Nephron progenitor cell (in vitro differentiated cells): ENCODE data around the gene SGPP2.

Experiments
- DNase-seq: peaks from one replicate; pipeline ENCODE4 v3.0.0; 2021
- H3K27ac Mint-ChIP-seq: 2 replicates; pipeline ENCODE4 v1.8.0; 2021; ENCODE audit warnings: mild to moderate bottlenecking, moderate library complexity, mixed read lengths
- H3K27me3 Mint-ChIP-seq: 2 replicates; pipeline ENCODE4 v1.8.0; 2021; ENCODE audit warnings: mild to moderate bottlenecking, low read depth, mixed read lengths; ENCODE audit not compliant: poor library complexity
- H3K36me3 Mint-ChIP-seq: 2 replicates; pipeline ENCODE4 v1.8.0; 2021; ENCODE audit warnings: low read depth, mixed read lengths
- H3K4me1 Mint-ChIP-seq: 2 replicates; pipeline ENCODE4 v1.8.0; 2021; ENCODE audit warnings: mixed read lengths
- H3K4me3 Mint-ChIP-seq: 2 replicates; pipeline ENCODE4 v1.8.0; 2021; ENCODE audit warnings: mild to moderate bottlenecking, moderate library complexity, mixed read lengths
- H3K9me3 Mint-ChIP-seq: 2 replicates; pipeline ENCODE4 v1.8.0; 2021; ENCODE audit warnings: mild to moderate bottlenecking, moderate library complexity, mixed read lengths
- TF ChIP-seq, protein P1 (sequence below): fragments of 200-600 bp; sonication (generic); IDR thresholded peaks from 2 replicates; pipeline ENCODE4 v1.5.0; 2021; ENCODE audit warnings: antibody characterized with exemption

Gene SGPP2

DNA sequence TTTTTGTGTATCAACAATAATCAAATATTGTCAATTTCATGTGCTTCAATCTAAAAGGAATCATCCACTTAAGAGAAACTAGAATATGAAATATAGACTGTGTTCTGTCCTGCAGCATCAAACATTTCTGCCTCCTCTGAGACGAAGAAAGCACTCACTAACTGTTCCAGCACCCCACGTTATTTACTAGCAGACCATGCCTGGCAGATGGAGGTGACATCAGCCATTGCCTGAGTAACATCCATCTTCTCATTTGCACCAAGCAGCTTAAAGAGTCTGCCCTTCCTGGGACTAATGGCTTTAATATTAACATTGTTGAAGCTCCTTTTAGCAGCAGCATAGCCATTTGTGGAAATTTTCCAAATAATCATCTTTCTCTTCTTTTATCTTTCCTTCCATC lies 25.7 kb downstream of the SGPP2 start:
- TF ChIP-seq, protein P1, sequence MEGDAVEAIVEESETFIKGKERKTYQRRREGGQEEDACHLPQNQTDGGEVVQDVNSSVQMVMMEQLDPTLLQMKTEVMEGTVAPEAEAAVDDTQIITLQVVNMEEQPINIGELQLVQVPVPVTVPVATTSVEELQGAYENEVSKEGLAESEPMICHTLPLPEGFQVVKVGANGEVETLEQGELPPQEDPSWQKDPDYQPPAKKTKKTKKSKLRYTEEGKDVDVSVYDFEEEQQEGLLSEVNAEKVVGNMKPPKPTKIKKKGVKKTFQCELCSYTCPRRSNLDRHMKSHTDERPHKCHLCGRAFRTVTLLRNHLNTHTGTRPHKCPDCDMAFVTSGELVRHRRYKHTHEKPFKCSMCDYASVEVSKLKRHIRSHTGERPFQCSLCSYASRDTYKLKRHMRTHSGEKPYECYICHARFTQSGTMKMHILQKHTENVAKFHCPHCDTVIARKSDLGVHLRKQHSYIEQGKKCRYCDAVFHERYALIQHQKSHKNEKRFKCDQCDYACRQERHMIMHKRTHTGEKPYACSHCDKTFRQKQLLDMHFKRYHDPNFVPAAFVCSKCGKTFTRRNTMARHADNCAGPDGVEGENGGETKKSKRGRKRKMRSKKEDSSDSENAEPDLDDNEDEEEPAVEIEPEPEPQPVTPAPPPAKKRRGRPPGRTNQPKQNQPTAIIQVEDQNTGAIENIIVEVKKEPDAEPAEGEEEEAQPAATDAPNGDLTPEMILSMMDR = no peak
- H3K27ac Mint-ChIP-seq = no peak overlapping the region
- DNase-seq = no peak
- H3K36me3 Mint-ChIP-seq = no peaks in the 10 kb centered on the region
- H3K27me3 Mint-ChIP-seq = peaks cover 9% of the 10 kb centered on the region
- peaks cover 5% of the 10 kb centered on the region for H3K9me3 Mint-ChIP-seq
- peak overlapping the region; percentile 42 for H3K4me3 Mint-ChIP-seq
- peaks cover 68% of the 10 kb centered on the region for H3K4me1 Mint-ChIP-seq

DNA sequence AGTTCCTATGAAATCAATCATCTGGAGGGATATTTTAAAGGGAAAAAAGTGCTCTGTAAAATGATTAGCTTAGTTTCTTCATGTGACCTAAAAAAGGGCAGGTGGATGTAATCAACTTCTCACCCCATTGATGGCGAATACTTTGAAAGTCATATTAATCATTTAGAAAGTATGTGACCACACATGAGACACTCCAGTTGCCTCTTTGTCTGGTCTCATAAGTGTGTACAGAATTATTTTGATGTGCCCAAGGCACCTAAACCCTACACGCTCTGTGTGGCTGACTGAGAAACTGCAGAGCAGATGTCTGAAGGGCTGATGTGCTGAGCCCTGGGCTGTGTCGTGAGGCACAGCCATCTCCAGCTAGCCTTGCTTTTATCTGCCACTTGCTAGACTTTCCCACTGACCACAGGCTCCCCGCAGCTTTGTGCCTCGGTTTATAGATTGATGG lies 26.9 kb downstream of the SGPP2 start:
- Mint-ChIP-seq H3K4me1 (peaks cover 60% of the 10 kb centered on the region), H3K36me3 (no peaks in the 10 kb centered on the region), H3K4me3 (no peak overlapping the region), H3K27me3 (peaks cover 10% of the 10 kb centered on the region), H3K27ac (peak overlapping the region; percentile 54), H3K9me3 (no peaks in the 10 kb centered on the region)
- DNase-seq = no peak
- TF ChIP-seq, protein P1 = no peak

DNA sequence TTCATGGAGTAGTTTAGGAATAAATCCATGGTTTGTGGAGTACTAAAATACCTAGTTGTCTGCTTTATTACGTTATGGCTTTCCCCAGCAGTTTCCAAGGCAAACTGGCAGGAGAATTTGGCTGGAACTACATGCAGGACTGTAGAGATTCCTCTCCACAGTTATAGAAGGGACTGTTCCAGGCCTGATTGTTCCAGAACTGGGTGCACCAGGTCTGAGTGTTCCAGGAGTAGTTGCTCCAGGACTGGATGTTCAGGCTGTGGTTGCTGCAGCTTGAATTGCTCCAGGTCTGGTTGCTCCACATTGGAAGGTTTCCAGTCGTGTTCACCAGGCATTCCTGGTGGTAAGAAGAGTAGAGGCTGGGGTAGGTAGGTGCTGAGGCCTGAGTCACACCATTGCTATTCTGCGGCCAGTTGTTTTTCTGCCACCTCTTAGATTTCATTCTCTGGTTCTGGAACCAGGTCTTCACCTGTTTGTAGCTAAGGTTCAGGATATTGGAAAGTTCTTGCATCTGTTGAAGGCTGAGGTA lies 28.1 kb downstream of the SGPP2 start:
- H3K4me1 Mint-ChIP-seq = peaks cover 58% of the 10 kb centered on the region
- no peak overlapping the region for H3K27ac Mint-ChIP-seq
- no peak overlapping the region for H3K4me3 Mint-ChIP-seq
- no peak for DNase-seq
- no peaks in the 10 kb centered on the region for H3K36me3 Mint-ChIP-seq
- TF ChIP-seq, protein P1 = no peak
- H3K9me3 Mint-ChIP-seq = no peaks in the 10 kb centered on the region
- H3K27me3 Mint-ChIP-seq = peaks cover 10% of the 10 kb centered on the region

DNA sequence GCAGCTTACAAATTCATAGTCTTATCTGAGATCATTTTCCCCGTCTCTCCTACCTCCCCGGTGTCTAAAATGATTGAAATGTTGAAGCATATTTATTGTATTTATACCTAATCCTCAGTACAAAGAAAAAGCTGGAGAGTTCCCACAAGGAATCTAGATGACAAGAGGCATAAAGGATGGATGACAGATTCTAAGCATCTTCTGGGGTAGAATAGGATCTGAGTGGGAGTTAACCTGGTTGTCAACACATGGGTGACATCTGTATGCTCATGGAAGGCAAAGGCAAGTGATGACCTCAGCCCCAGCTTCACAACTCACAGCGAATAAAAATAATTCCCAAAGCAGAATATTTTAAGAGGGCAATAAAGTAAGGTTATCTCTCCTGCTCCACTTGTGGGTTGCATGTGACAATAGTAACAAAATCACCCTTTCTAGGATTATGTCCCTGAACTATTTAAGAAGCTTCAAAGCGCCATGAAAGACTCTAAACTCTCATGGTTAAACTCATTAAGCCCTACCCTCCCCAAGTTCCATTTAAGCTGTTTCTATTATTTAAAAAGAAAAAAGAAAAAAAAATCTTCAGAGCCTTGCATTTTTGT lies 32.2 kb downstream of the SGPP2 start:
- TF ChIP-seq, protein P1 = no peak
- Mint-ChIP-seq H3K36me3 (no peaks in the 10 kb centered on the region), H3K4me3 (no peak overlapping the region), H3K9me3 (peaks cover 7% of the 10 kb centered on the region), H3K27me3 (peaks cover 10% of the 10 kb centered on the region), H3K27ac (no peak overlapping the region), H3K4me1 (peaks cover 17% of the 10 kb centered on the region)
- DNase-seq = no peak

DNA sequence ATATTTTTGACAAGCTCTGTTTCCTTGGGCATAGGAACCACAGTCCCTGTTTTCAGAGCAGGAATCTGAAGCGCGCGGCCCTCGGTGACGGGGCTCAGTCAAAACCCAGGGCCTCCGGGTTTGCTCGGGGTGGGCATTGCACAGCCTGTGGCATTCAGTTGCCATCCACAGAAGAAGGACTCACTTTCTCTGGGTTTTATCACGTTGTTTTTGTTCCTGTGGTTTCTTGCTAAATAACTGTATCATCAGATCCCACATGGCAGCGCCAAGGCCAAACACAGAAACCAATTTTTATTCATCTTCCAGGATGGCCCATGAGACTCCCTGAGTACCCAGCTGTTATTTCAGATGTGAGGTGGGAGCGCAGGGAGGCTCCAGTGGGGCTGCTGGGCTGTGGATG lies 35.6 kb downstream of the SGPP2 start:
- TF ChIP-seq, protein P1 = no peak
- peaks cover 7% of the 10 kb centered on the region for H3K36me3 Mint-ChIP-seq
- peaks cover 5% of the 10 kb centered on the region for H3K27me3 Mint-ChIP-seq
- peaks cover 12% of the 10 kb centered on the region for H3K4me1 Mint-ChIP-seq
- H3K9me3 Mint-ChIP-seq = peaks cover 23% of the 10 kb centered on the region
- no peak for DNase-seq
- H3K27ac Mint-ChIP-seq = no peak overlapping the region
- no peak overlapping the region for H3K4me3 Mint-ChIP-seq

DNA sequence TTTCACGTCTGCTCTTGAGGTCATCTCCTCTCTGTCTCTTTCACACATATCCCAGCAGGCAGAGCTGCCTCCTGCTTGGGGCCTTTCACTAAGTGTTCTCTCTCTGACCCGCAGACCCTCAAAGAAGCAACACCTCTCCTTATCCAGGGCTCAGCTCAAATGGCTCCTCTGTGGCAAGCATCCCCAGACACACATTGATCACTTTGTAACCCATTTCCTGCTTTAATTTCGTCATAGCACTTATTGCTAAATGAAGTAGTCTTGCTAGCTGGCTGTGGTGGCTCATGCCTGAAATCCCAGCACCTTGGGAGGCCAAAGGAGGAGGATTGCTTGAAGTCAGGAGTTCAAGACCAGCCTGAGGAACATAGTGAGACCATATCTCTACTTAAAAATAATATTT lies 41.4 kb downstream of the SGPP2 start:
- H3K36me3 Mint-ChIP-seq = peaks cover 7% of the 10 kb centered on the region
- H3K27me3 Mint-ChIP-seq = peaks cover 3% of the 10 kb centered on the region
- TF ChIP-seq, protein P1 = no peak
- DNase-seq = no peak
- H3K9me3 Mint-ChIP-seq = peaks cover 22% of the 10 kb centered on the region
- peaks cover 39% of the 10 kb centered on the region for H3K4me1 Mint-ChIP-seq
- no peak overlapping the region for H3K4me3 Mint-ChIP-seq
- H3K27ac Mint-ChIP-seq = peak overlapping the region; percentile 73
